Fibroblast of lung (primary cell): ENCODE measurements around the gene PCAT6. TPM values are rescaled to one million over a fixed set of nuclear protein-coding genes. Genes with fewer than 3 reads are reported as not detected.
"Not testable (repeated sequence)": the region's sequence is repeated elsewhere in the genome, so short reads cannot be mapped to it uniquely, and the experiment has no call there.

ENCODE experiments used
- DNase-seq, 2 donors: peaks; one replicate each; pipeline versions ENCODE4 v3.0.0 to v3.0.0-alpha.2; 2010; ENCODE audit warnings: low read depth in 2 of 2
- H2AFZ ChIP-seq: 2 replicates; pipeline ENCODE4 v1.5.1; 2012; ENCODE audit warnings: low read length, control low read depth, inconsistent platforms
- H3K27ac ChIP-seq: 2 replicates; pipeline ENCODE4 v1.5.1; 2011; ENCODE audit warnings: low read length, control low read depth; ENCODE audit not compliant: insufficient read depth
- H3K27me3 ChIP-seq: 2 replicates; pipeline ENCODE4 v1.5.1; 2011; ENCODE audit warnings: mild to moderate bottlenecking, low read length; ENCODE audit not compliant: control insufficient read depth, insufficient read depth
- H3K36me3 ChIP-seq: 2 replicates; pipeline ENCODE4 v1.5.1; 2011; ENCODE audit warnings: low read length; ENCODE audit not compliant: control insufficient read depth, insufficient read depth
- H3K4me1 ChIP-seq: 2 replicates; pipeline ENCODE4 v1.5.1; 2011; ENCODE audit warnings: low read length; ENCODE audit not compliant: control insufficient read depth, insufficient read depth; ENCODE audit errors: extremely low read depth
- H3K4me2 ChIP-seq: 2 replicates; pipeline ENCODE4 v1.5.1; 2011; ENCODE audit warnings: low read length, control low read depth; ENCODE audit not compliant: insufficient read depth; ENCODE audit errors: extremely low read depth
- H3K4me3 ChIP-seq, 4 experiments: fragments of 200-600 bp in 1 of 4; sonication (generic) in 1 of 4; replicated peaks in 1 of 4; 2 replicates each; pipeline ENCODE4 v1.5.1; 2011 to 2016; ENCODE audit warnings: low read length in 4 of 4, low read depth in 3 of 4, mild to moderate bottlenecking in 3 of 4, control low read depth in 2 of 4, inconsistent platforms in 1 of 4, mixed read lengths in 1 of 4; ENCODE audit not compliant: insufficient read depth in 1 of 4; ENCODE audit errors: control extremely low read depth in 1 of 4
- H3K79me2 ChIP-seq: 2 replicates; pipeline ENCODE4 v1.5.1; 2012; ENCODE audit warnings: mild to moderate bottlenecking, low read length, inconsistent platforms; ENCODE audit not compliant: control insufficient read depth, insufficient read depth
- H3K9ac ChIP-seq: 2 replicates; pipeline ENCODE4 v1.5.1; 2011; ENCODE audit warnings: mild to moderate bottlenecking, low read length, control low read depth; ENCODE audit not compliant: insufficient read depth
- H3K9me3 ChIP-seq: 2 replicates; pipeline ENCODE4 v1.5.1; 2012; ENCODE audit warnings: low read depth, low read length; ENCODE audit not compliant: control insufficient read depth, insufficient read depth
- H4K20me1 ChIP-seq: 2 replicates; pipeline ENCODE4 v1.5.1; 2011; ENCODE audit warnings: low read length; ENCODE audit not compliant: control insufficient read depth, insufficient read depth; ENCODE audit errors: extremely low read depth
- CTCF ChIP-seq, 2 donors: IDR thresholded peaks in 1 of 2; conservative IDR thresholded peaks in 1 of 2; 1 replicate in 1 of 2; 2 replicates in 1 of 2; pipeline ENCODE4 v1.5.1; 2011 to 2012; ENCODE audit warnings: low read length in 2 of 2, control low read depth in 1 of 2, inconsistent platforms in 1 of 2, low read depth in 1 of 2, mild to moderate bottlenecking in 1 of 2
- EZH2 ChIP-seq: IDR thresholded peaks from 2 replicates; pipeline ENCODE4 v1.5.1; 2012; ENCODE audit warnings: low read length, control low read depth, mild to moderate bottlenecking; ENCODE audit errors: missing control alignments
- polyA plus RNA-seq, 2 donors: library from polyadenylated mRNA; depleted of rRNA in 1 of 2; stranded (reverse) in 1 of 2; unstranded in 1 of 2; fragments of >200 nt; gene quantifications; 2 replicates each; pipeline ENCODE4 v1.2.1, GENCODE V29; 2011 to 2012; ENCODE audit warnings: missing spikeins in 1 of 2
- total RNA-seq: library from RNA; depleted of rRNA; stranded (reverse); fragments of >200 nt; gene quantifications from 2 replicates; pipeline ENCODE4 v1.2.1, GENCODE V29; 2014

PCAT6 gene
- total and polyA plus RNA-seq, 2 donors (not counting 1 experiment from before 2014, with no cell fraction given), result 0.50 to 1.1 TPM

DNA sequence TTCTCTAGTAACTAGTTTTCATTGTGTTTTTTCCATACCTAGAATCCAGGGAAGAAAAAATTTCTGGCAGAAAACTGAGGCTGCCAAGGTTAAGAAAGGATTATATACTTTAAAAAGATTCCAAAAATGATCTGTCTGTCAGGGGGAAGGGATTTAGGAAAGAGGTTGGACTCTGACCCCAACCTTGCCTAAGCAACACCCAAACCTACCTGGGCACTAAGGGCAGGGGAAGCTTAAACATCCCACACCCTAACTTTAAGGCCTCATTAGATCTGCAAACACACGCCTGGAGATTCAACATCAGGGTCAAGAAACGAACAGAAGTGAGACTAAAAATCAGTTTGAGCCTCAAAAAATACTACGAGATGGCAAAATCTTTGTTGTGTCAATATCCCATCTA, 22.0 kb upstream of the PCAT6 start:
- Histone ChIP-seq H3K4me3 (no peak overlapping the region), H3K9ac (no peak overlapping the region), H4K20me1 (peaks cover 2% of the 10 kb centered on the region), H3K79me2 (peaks cover 62% of the 10 kb centered on the region), H3K4me2 (no peak overlapping the region), H3K4me1 (no peaks in the 10 kb centered on the region), H3K36me3 (no peaks in the 10 kb centered on the region), H3K27ac (no peak overlapping the region), H3K9me3 (no peaks in the 10 kb centered on the region), H2AFZ (no peak overlapping the region), H3K27me3 (no peaks in the 10 kb centered on the region)
- no peak for DNase-seq
- TF ChIP-seq EZH2 (no peak), CTCF (conservative IDR thresholded peaks at IDR 0.05 in 1 of 2, IDR thresholded peaks at IDR 0.05 in 1 of 2; ENCODE audit: low read depth in 1 of 2, low read length in 2 of 2) (no peak)

DNA sequence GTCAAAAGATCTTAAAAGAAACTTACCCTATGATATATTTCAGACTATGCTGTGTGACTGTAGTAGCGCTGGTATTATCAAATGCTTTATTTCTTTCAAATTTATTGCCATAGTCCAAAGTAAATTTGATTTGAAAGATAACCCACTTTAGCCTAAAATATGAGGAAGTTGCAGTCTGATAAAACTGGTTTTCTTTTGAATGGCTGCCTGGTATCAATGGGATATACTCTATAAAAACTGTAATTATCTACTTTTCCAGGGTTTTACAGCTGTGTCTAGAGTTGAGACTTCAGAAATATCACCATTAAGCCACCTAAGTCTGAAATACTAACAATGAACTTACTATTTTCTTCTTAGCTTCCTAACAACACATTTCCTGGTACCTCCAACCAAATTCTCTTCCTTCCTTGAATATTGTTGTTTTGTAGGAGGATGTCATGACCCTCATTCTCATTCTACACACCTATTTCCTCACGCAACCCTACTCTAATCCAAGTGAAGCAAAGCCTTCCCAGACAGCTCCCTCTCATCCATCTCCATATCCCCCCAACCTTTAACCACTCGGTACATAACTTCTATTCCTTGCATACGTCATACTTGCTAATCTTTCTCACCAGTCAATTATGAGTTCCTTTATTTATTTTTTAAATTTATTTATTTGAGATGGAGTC, 19.5 kb upstream of the PCAT6 start:
- Histone ChIP-seq H3K36me3 (no peaks in the 10 kb centered on the region), H3K27me3 (no peaks in the 10 kb centered on the region), H4K20me1 (peaks cover 2% of the 10 kb centered on the region), H3K27ac (no peak overlapping the region), H3K4me1 (no peaks in the 10 kb centered on the region), H3K79me2 (peaks cover 54% of the 10 kb centered on the region), H3K4me3 (no peak overlapping the region), H2AFZ (no peak overlapping the region), H3K4me2 (no peak overlapping the region), H3K9ac (no peak overlapping the region), H3K9me3 (no peaks in the 10 kb centered on the region)
- no peak for DNase-seq
- TF ChIP-seq EZH2, result no peak
- TF ChIP-seq CTCF (conservative IDR thresholded peaks at IDR 0.05 in 1 of 2, IDR thresholded peaks at IDR 0.05 in 1 of 2; ENCODE audit: low read depth in 1 of 2, low read length in 2 of 2), result no peak

- no peak overlapping the region for H3K27ac ChIP-seq
- H3K79me2 ChIP-seq, result peaks cover 65% of the 10 kb centered on the region
- no peak overlapping the region for H2AFZ ChIP-seq
- TF ChIP-seq CTCF (conservative IDR thresholded peaks at IDR 0.05 in 1 of 2, IDR thresholded peaks at IDR 0.05 in 1 of 2; ENCODE audit: low read depth in 1 of 2, low read length in 2 of 2) (no peak), EZH2 (no peak)
- no peak for DNase-seq
- H3K27me3 ChIP-seq, result no peaks in the 10 kb centered on the region
- peaks cover 2% of the 10 kb centered on the region for H4K20me1 ChIP-seq
- H3K4me1 ChIP-seq, result no peaks in the 10 kb centered on the region
- H3K36me3 ChIP-seq, result no peaks in the 10 kb centered on the region
- no peaks in the 10 kb centered on the region for H3K9me3 ChIP-seq
- H3K4me3 ChIP-seq, result no peak overlapping the region
- no peak overlapping the region for H3K4me2 ChIP-seq
- no peak overlapping the region for H3K9ac ChIP-seq
Measured at GRCh38 chr1:202794051-202794740, 16.6 kb upstream of the PCAT6 start.

DNA sequence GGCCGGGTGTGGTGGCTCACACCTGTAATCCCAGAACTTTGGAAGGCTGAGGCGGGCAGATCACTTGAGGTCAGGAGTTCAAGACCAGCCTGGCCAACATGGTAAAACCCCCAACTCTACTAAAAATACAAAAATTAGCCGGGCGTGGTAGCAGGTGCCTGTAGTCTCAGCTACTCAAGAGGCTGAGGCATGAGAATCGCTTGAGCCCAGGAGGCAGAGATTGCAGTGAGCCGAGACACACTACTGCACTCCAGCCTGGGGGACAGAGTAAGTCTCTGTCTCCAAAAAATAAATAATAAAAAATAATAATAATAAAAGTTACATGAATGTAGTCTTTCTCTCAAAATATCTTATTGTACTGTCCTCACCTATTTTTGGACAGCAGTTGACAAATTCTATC, 15.8 kb upstream of the PCAT6 start:
- H3K27ac ChIP-seq, H3K36me3 ChIP-seq, H3K9ac ChIP-seq, DNase-seq, H2AFZ ChIP-seq, H4K20me1 ChIP-seq, H3K4me2 ChIP-seq, H3K27me3 ChIP-seq, H3K4me3 ChIP-seq, H3K4me1 ChIP-seq, H3K9me3 ChIP-seq: not testable (repeated sequence)
- H3K79me2 ChIP-seq, result peaks cover 67% of the 10 kb centered on the region
